Measurements from ENCODE around the gene MAGI3.

Gene MAGI3

DNA sequence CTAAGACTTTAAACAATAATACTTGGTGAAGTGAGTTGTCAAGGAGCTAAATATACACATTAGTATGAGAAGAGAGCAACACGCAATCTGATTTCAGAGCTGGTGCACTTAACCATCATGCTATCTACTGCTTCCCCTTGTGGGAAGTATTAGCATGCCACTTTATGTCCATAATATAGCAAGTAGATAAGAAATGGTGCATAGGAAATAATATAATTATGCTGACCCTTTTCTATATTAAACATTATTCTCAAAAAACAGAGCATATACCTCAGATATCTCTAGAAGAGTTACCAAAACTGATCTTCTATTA, 63.4 kb downstream of the MAGI3 start:
- CTCF ChIA-PET = interaction anchor here (0.6 to 2.0 kb wide), 9 partner anchors 8 to 738 kb away, joined by 3 to 9 read pairs (median 4); no protein-coding TSS in a partner anchor
- POLR2A ChIA-PET = no interaction called here
- H3K4me3 ChIP-seq (ENCODE audit: low read depth, low read length) = no peak overlapping the region

DNA sequence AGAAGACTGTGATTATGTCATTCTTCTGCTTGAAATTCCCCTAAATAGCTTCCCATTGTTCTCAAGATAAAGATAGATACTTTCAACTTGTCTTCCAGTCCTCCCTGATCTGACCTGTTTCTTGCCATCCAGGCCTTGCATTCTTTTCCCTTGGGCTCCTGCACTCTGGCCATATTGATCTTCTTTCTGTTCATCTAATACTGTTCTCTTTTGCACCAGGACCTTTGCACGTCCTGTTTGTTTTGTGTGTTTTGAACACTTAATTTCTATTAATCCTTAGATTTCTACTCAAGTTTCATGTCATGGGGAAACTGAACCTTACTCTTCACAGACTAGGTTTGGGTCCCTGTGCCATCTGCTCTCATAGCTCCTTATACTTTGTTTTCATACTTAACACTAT, 65.1 kb downstream of the MAGI3 start:
- TF ChIP-seq, protein P1, sequence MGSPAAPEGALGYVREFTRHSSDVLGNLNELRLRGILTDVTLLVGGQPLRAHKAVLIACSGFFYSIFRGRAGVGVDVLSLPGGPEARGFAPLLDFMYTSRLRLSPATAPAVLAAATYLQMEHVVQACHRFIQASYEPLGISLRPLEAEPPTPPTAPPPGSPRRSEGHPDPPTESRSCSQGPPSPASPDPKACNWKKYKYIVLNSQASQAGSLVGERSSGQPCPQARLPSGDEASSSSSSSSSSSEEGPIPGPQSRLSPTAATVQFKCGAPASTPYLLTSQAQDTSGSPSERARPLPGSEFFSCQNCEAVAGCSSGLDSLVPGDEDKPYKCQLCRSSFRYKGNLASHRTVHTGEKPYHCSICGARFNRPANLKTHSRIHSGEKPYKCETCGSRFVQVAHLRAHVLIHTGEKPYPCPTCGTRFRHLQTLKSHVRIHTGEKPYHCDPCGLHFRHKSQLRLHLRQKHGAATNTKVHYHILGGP (tag by site-specific recombination; IDR thresholded peaks at IDR 0.05) = no peak
- TF ChIP-seq ZNF302 (tag by site-specific recombination; IDR thresholded peaks at IDR 0.05; ENCODE audit: low read depth) (no peak), ZNF473 (tag by site-specific recombination; IDR thresholded peaks at IDR 0.05) (no peak), ZNF623 (tag by site-specific recombination; IDR thresholded peaks at IDR 0.05) (peak; percentile 68), GLI2 (tag by site-specific recombination; IDR thresholded peaks at IDR 0.05; ENCODE audit: borderline replicate concordance, low read depth) (no peak)
- CTCF ChIA-PET = interaction anchor here (0.6 to 0.8 kb wide), 3 partner anchors 14 to 314 kb away, joined by 3 to 4 read pairs (median 3); no protein-coding TSS in a partner anchor
- Histone ChIP-seq H3K4me1 (ENCODE audit: control insufficient read depth, insufficient read depth, low read length) (no peaks in the 10 kb centered on the region), H3K27ac (ENCODE audit: extremely low read depth, low read depth, low read length) (no peak overlapping the region), H3K4me3 (ENCODE audit: low read depth, low read length) (no peak overlapping the region), H3K9me3 (ENCODE audit: control insufficient read depth, insufficient read depth, low read depth, low read length) (no peaks in the 10 kb centered on the region), H3K36me3 (ENCODE audit: control insufficient read depth in 2 of 2, insufficient read depth in 1 of 2, low read length in 2 of 2) (no peaks in the 10 kb centered on the region)
- POLR2A ChIA-PET = no interaction called here

More for the DNA sequence above, 63.4 kb downstream of the MAGI3 start:
- no peaks in the 10 kb centered on the region for H3K9me3 ChIP-seq (ENCODE audit: control insufficient read depth, insufficient read depth, low read depth, low read length)
- H3K27ac ChIP-seq (ENCODE audit: extremely low read depth, low read depth, low read length) = no peak overlapping the region
- H3K4me1 ChIP-seq (ENCODE audit: control insufficient read depth, insufficient read depth, low read length) = no peaks in the 10 kb centered on the region
- H3K36me3 ChIP-seq (ENCODE audit: control insufficient read depth in 2 of 2, insufficient read depth in 1 of 2, low read length in 2 of 2) = no peaks in the 10 kb centered on the region
- TF ChIP-seq ZNF354C (tag by site-specific recombination; IDR thresholded peaks at IDR 0.05; ENCODE audit: borderline replicate concordance, low read depth) (no peak), ZNF510 (tag by site-specific recombination; IDR thresholded peaks at IDR 0.05; ENCODE audit: insufficient replicate concordance) (no peak)

DNA sequence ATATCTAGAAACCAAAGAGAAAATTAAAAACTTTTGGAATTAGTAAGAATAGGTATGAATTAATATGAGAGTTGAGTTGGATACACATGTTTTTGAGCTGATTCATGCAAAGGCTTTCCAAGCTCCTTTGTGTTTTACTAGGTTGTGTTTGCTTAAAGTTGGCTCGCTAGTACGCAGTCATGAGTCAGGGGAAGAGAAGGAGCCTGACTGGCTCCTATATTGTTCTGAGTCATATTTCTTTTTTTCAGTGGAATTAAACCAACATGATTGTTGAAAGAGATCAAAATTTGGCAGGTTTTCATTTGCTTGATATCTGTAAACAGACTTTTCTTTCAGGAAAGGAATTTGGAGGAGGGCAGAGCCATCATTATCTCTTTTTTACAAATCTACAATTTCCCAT, 66.7 kb downstream of the MAGI3 start:
- Histone ChIP-seq H3K9me3 (ENCODE audit: control insufficient read depth, insufficient read depth, low read depth, low read length) (no peaks in the 10 kb centered on the region), H3K4me1 (ENCODE audit: control insufficient read depth, insufficient read depth, low read length) (no peaks in the 10 kb centered on the region), H3K4me3 (ENCODE audit: low read depth, low read length) (no peak overlapping the region), H3K36me3 (ENCODE audit: control insufficient read depth in 2 of 2, insufficient read depth in 1 of 2, low read length in 2 of 2) (no peaks in the 10 kb centered on the region), H3K27ac (ENCODE audit: extremely low read depth, low read depth, low read length) (no peak overlapping the region)
- ChIA-PET CTCF (no interaction called here), POLR2A (no interaction called here)
- TF ChIP-seq, protein P2, sequence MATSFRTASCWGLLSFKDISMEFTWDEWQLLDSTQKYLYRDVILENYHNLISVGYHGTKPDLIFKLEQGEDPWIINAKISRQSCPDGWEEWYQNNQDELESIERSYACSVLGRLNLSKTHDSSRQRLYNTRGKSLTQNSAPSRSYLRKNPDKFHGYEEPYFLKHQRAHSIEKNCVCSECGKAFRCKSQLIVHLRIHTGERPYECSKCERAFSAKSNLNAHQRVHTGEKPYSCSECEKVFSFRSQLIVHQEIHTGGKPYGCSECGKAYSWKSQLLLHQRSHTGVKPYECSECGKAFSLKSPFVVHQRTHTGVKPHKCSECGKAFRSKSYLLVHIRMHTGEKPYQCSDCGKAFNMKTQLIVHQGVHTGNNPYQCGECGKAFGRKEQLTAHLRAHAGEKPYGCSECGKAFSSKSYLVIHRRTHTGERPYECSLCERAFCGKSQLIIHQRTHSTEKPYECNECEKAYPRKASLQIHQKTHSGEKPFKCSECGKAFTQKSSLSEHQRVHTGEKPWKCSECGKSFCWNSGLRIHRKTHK (tag by site-specific recombination; IDR thresholded peaks at IDR 0.05) = no peak
- TF ChIP-seq SCRT1 (tag by site-specific recombination; IDR thresholded peaks at IDR 0.05; ENCODE audit: borderline replicate concordance) = no peak
- TF ChIP-seq ZXDB (tag by site-specific recombination; IDR thresholded peaks at IDR 0.05) = no peak
- TF ChIP-seq, protein P3, sequence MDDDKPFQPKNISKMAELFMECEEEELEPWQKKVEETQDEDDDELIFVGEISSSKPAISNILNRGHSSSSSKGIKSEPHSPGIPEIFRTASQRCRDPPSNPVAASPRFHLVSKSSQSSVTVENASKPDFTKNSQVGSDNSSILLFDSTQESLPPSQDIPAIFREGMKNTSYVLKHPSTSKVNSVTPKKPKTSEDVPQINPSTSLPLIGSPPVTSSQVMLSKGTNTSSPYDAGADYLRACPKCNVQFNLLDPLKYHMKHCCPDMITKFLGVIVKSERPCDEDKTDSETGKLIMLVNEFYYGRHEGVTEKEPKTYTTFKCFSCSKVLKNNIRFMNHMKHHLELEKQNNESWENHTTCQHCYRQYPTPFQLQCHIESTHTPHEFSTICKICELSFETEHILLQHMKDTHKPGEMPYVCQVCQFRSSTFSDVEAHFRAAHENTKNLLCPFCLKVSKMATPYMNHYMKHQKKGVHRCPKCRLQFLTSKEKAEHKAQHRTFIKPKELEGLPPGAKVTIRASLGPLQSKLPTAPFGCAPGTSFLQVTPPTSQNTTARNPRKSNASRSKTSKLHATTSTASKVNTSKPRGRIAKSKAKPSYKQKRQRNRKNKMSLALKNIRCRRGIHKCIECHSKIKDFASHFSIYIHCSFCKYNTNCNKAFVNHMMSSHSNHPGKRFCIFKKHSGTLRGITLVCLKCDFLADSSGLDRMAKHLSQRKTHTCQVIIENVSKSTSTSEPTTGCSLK (tag by site-specific recombination; IDR thresholded peaks at IDR 0.05) = no peak
- no peak for TF ChIP-seq ZNF660 (tag by site-specific recombination; IDR thresholded peaks at IDR 0.05)
- TF ChIP-seq ZNF623 (tag by site-specific recombination; IDR thresholded peaks at IDR 0.05) = no peak
- TF ChIP-seq ZNF830 (tag by site-specific recombination; IDR thresholded peaks at IDR 0.05; ENCODE audit: low read depth) = no peak
- no peak for TF ChIP-seq ZNF112 (tag by site-specific recombination; IDR thresholded peaks at IDR 0.05)
- no peak for TF ChIP-seq ZBTB8A (tag by site-specific recombination; IDR thresholded peaks at IDR 0.05)
- no peak for TF ChIP-seq ZFP3 (tag by site-specific recombination; IDR thresholded peaks at IDR 0.05; ENCODE audit: low read depth)
